Heart left ventricle (tissue), 13 donors: ENCODE data around the gene SCFD2.

Experiments
- CTCF ChIP-seq, 12 donors: fragments of 200-600 bp; sonication (generic) in 4 of 12; IDR thresholded peaks; one replicate each; pipeline versions ENCODE4 v1.5.0 to v1.8.0; 2018 to 2022; ENCODE audit warnings: antibody characterized with exemption in 12 of 12, mild to moderate bottlenecking in 5 of 12
- POLR2A ChIP-seq, 2 donors: fragments of 450-650 bp; IDR thresholded peaks; one replicate each; pipeline ENCODE4 v1.6.1; 2017; ENCODE audit warnings: antibody characterized with exemption in 2 of 2, mild to moderate bottlenecking in 2 of 2, moderate library complexity in 2 of 2
- donor health status: ischemic (EF 13 %, LVEDD 7.1; RV severe dilation, severe dysfunction).
- donor health status: DM: no; HTN: yes; CAD: no.
- donor health status: DM: no; HTN: no; CAD: no.
- donor health status: ischemic (EF 25% LVEDD 6.9; RV normal size, moderate dysfunction).
- donor health status: ischemic (EF 25% LVEDD 5.7; RV mildly dilated, moderate dysfunction).
- donor health status: ischemic (EF 35%, LVEDD 5.7; RV mildly dilated, moderate dysfunction).
- donor health status: nonischemic (EF 11% LVEDD 7.7; RV severe dilation, severe dysfunction).
- donor health status: DM: yes; HTN: yes; CAD: no.
- donor health status: PGD.
- donor health status: ischemic (EF 29% LVEDD 5.4; RV normal size, mild dysfunction).
- donor health status: nonischemic (EF 23%, LVEDD 6.1; RV moderate dilation, normal function).

DNA sequence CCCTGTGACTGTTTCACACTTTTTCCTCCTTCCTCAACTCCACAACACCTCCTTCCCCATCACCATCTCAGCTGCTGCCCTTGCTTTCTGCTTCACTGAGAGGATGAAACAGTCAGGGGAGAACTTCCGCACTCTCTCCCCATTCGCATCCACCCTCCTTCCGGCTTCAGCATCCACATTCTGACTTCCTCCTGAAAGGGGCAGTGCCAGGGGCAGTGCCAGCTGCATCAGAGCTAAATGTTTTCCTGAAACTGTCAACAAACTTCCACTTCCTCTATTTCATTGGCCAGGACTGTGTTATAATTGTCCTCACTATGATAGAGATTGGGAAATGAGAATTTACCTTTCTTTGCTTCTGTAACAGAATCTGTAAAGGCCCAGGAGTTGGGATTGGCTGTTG, 521.9 kb downstream of the SCFD2 start:
- no peak for TF ChIP-seq POLR2A (IDR thresholded peaks at IDR 0.05)
- no peak for TF ChIP-seq CTCF (IDR thresholded peaks at IDR 0.05)
